ENCODE data around the gene STX16. TPM values are rescaled to one million over a fixed set of nuclear protein-coding genes. Genes with fewer than 3 reads are reported as not detected.

The STX16 gene
- total RNA-seq = 100 to 1,000 TPM in 2 of 5 donors, 10 to 100 TPM in 3; 30.4 to 179 (median 79.0) TPM
- 10 to 100 TPM; 12.8 to 38.0 (median 14.8) TPM for polyA plus RNA-seq
- long read RNA-seq, donor 1 = 0 reads
- long read RNA-seq, donor 2, full-length matches to known transcripts = 3 of 3 reads
- long read RNA-seq, donor 2, partial matches to known transcripts = 0 of 3 reads
- long read RNA-seq, donor 2, other reads (novel, unspliced or antisense) = 0 of 3 reads
- long read RNA-seq, donor 3, full-length matches to known transcripts = 1 of 1 reads
- long read RNA-seq, donor 3, partial matches to known transcripts = 0 of 1 reads
- long read RNA-seq, donor 3, other reads (novel, unspliced or antisense) = 0 of 1 reads
- long read RNA-seq, donor 4 = 0 reads
- long read RNA-seq, donor 5 = 0 reads
- long read RNA-seq, donor 6, full-length matches to known transcripts = 3 of 11 reads
- long read RNA-seq, donor 6, partial matches to known transcripts = 0 of 11 reads
- long read RNA-seq, donor 6, other reads (novel, unspliced or antisense) = 8 of 11 reads
- long read RNA-seq, donor 7, full-length matches to known transcripts = 1 of 1 reads
- long read RNA-seq, donor 7, partial matches to known transcripts = 0 of 1 reads
- long read RNA-seq, donor 7, other reads (novel, unspliced or antisense) = 0 of 1 reads
- long read RNA-seq, donor 8, full-length matches to known transcripts = 2 of 2 reads
- long read RNA-seq, donor 8, partial matches to known transcripts = 0 of 2 reads
- long read RNA-seq, donor 8, other reads (novel, unspliced or antisense) = 0 of 2 reads
- long read RNA-seq, donor 9, full-length matches to known transcripts = 1 of 1 reads
- long read RNA-seq, donor 9, partial matches to known transcripts = 0 of 1 reads
- long read RNA-seq, donor 9, other reads (novel, unspliced or antisense) = 0 of 1 reads
- long read RNA-seq, donor 10, full-length matches to known transcripts = 1 of 1 reads
- long read RNA-seq, donor 10, partial matches to known transcripts = 0 of 1 reads
- long read RNA-seq, donor 10, other reads (novel, unspliced or antisense) = 0 of 1 reads

- intact Hi-C loops (cut with DNase I; ENCODE audit: low total_unique reads) = no loop called here
- TF ChIP-seq CTCF (IDR thresholded peaks at IDR 0.05) (peak in 5 of 7 experiments; percentile 39 to 63 (median 45)), EP300 (IDR thresholded peaks at IDR 0.05) (no peak), POLR2AphosphoS5 (IDR thresholded peaks at IDR 0.05) (peak; percentile 62 to 85 (median 78)), POLR2A (IDR thresholded peaks at IDR 0.05) (no peak)
- Histone ChIP-seq H3K36me3 (peaks cover 0 to 7% (median 0%) of the 10 kb centered on the region in 4 donors), H3K9me3 (no peaks in the 10 kb centered on the region), H3K27me3 (no peaks in the 10 kb centered on the region), H3K4me1 (peaks cover 30 to 65% (median 42%) of the 10 kb centered on the region in 4 donors), H3K4me3 (peak within 1 kb of the TSS; percentile 87 to 99 (median 91)), H3K27ac (peak within 1 kb of the TSS; percentile 88 to 99 (median 95))
- WGBS, 5 donors = 0 to 1% (median 0%) methylated on average over 40 to 49 of the region's 49 CpGs
- peak; percentile 92 to 97 for DNase-seq
These were observed at the start of gene STX16 for GRCh38 chr20:58650776-58651558. Gene STX16 (plus strand): TSS chr20:58651283. CDS start chr20:58652007, 724 bp downstream.

GRCh38 chr20:58602124-58602523, 49.0 kb upstream of the STX16 start:
- intact Hi-C loops (cut with DNase I; ENCODE audit: low total_unique reads) = no loop called here
- Histone ChIP-seq H3K9me3 (peaks cover 0 to 4% (median 0%) of the 10 kb centered on the region in 4 donors), H3K4me1 (peaks cover 0 to 32% (median 3%) of the 10 kb centered on the region in 4 donors), H3K36me3 (no peaks in the 10 kb centered on the region), H3K27ac (no peak overlapping the region), H3K27me3 (peaks cover 0 to 11% (median 0%) of the 10 kb centered on the region in 3 donors), H3K4me3 (no peak overlapping the region)
- TF ChIP-seq EP300 (IDR thresholded peaks at IDR 0.05) (no peak), POLR2A (IDR thresholded peaks at IDR 0.05) (no peak), CTCF (IDR thresholded peaks at IDR 0.05) (no peak), POLR2AphosphoS5 (IDR thresholded peaks at IDR 0.05) (no peak)
- WGBS, 5 donors = 80 to 95% (median 91%) methylated on average over 5 of the region's 5 CpGs
- no peak for DNase-seq

GRCh38 chr20:58603721-58604120, 47.4 kb upstream of the STX16 start:
- Histone ChIP-seq H3K4me3 (no peak overlapping the region), H3K36me3 (no peaks in the 10 kb centered on the region), H3K27ac (no peak overlapping the region), H3K27me3 (peaks cover 0 to 11% (median 0%) of the 10 kb centered on the region in 3 donors), H3K4me1 (peaks cover 0 to 17% (median 2%) of the 10 kb centered on the region in 4 donors), H3K9me3 (peaks cover 0 to 4% (median 0%) of the 10 kb centered on the region in 4 donors)
- intact Hi-C loops (cut with DNase I; ENCODE audit: low total_unique reads) = no loop called here
- TF ChIP-seq CTCF (IDR thresholded peaks at IDR 0.05) = no peak
- no peak for TF ChIP-seq POLR2A (IDR thresholded peaks at IDR 0.05)
- no peak for TF ChIP-seq POLR2AphosphoS5 (IDR thresholded peaks at IDR 0.05)
- no peak for TF ChIP-seq EP300 (IDR thresholded peaks at IDR 0.05)
- 93 to 96% (median 94%) methylated on average over 2 of the region's 2 CpGs for WGBS, 5 donors
- peak in 1 of 2 donors; percentile 63 for DNase-seq

Data from stomach (tissue), 19 donors.